OCI-M2 (cell line): Measurements from ENCODE around the gene NDUFA1.
"Not testable (repeated sequence)": the region's sequence is repeated elsewhere in the genome, so short reads cannot be mapped to it uniquely, and the experiment has no call there.

ENCODE experiments used
- DNase-seq: peaks from one replicate; lab custom pipeline; 2025; ENCODE audit not compliant: unreplicated experiment; lab: John Stamatoyannopoulos, UW

Gene NDUFA1

GRCh38 chrX:119899125-119899524 lies 27.5 kb downstream of the NDUFA1 start:
- DNase-seq: no peak

- DNase-seq: no peak
Measured at GRCh38 chrX:119900976-119901375, 29.3 kb downstream of the NDUFA1 start.

GRCh38 chrX:119916310-119916709 lies 44.7 kb downstream of the NDUFA1 start:
- no peak for DNase-seq

- no peak for DNase-seq
Measured at GRCh38 chrX:119917877-119918276, 46.2 kb downstream of the NDUFA1 start.

- DNase-seq: no peak
Measured at GRCh38 chrX:119919835-119920585, 48.4 kb downstream of the NDUFA1 start.

- DNase-seq: not testable (repeated sequence)
Measured at GRCh38 chrX:119922391-119922790, 50.8 kb downstream of the NDUFA1 start.
